HG02798 (cell line): ENCODE results near the gene PRKAR2A.

Source experiments
- ATAC-seq: cut with Tn5 transposase; IDR thresholded peaks from one replicate; pipeline ENCODE4 v1.9.1; 2021; ENCODE audit warnings: mild to moderate bottlenecking; ENCODE audit not compliant: unreplicated experiment, poor library complexity

PRKAR2A gene

GRCh38 chr3:48696601-48697000 lies 151.1 kb downstream of the PRKAR2A start:
- no peak for ATAC-seq
